ENCODE measurements around the gene COL4A2. TPM values are rescaled to one million over a fixed set of nuclear protein-coding genes. Genes with fewer than 3 reads are reported as not detected.

COL4A2 gene
- total and polyA plus RNA-seq, 5 experiments from 2014 or later = not detected

DNA sequence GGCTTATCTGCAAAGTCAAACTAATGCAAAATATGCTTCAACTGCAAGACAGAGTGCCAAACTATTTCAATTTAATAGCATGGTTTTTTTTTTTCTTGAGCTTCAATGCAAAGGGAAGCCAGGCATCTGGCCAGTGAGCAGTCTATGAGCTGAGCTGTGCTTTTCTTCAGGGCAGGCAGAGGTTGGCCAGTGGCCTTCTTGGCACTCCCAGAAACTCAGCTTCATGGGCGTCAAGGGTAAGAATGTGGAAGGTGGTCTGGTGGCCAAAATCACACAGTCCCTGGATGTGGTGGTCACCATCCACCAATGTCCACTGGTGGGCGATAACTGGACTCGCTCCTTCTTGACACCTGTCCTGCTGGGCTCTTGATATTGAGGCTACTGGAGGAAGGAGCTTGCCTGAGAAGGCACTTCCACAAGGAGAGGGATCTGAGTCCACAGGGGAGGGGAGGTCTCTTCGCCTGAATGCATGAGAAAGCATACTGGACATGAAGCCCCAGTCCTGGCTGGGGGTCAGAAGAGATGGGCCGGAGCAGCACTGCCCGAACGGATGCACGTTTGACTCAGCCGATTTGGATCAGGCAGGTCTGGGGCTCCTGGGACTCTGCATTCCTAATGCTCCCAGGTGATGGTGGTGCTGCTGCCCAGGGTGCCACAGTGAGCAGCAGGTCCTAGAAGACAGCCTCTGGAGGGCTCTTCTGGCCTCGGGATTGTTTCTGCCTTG, 17.1 kb downstream of the COL4A2 start:
- POLR2A ChIA-PET = no interaction called here
- no peak overlapping the region for H3K27ac Mint-ChIP-seq
- ATAC-seq (no peak), DNase-seq (no peak)
- peaks cover 0 to 10% (median 5%) of the 10 kb centered on the region in 4 donors for H3K4me1 Mint-ChIP-seq
- H3K4me3 Mint-ChIP-seq = no peak overlapping the region
- peaks cover 34 to 76% (median 51%) of the 10 kb centered on the region in 5 donors for H3K27me3 Mint-ChIP-seq
- H3K36me3 Mint-ChIP-seq = no peaks in the 10 kb centered on the region
- H3K9me3 Mint-ChIP-seq = peaks cover 0 to 2% (median 0%) of the 10 kb centered on the region in 9 donors

DNA sequence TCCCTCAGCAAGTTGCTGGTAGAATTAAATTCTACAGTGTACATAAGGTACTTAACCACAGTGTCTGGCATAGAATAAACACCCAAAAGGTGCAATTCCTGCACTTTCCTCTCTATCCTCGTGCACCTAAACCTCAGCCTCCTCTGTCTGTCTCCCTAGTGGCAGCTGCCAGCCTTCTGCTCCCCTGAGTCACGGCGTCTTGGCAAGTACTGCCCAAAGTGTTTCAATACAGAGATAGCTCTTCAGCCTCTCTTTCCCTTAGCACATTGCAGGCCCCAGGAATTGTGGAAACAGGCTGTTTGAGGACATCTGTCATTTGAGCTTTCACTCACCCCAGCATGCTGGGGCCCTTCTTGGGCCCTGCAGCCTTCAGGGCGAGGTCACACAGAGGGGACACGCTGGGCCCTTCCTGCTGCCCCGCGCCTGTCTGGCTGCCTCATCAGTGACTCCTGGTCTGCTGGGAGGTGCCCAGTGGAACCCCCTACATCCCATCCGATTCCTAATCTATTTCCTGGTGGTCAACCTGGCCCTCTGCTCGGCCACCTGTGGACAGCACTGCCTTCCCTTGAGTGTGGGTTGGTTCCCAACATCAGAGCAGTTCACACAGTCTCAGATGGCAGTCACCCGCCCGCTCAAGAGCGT, 19.3 kb downstream of the COL4A2 start:
- ATAC-seq = no peak
- DNase-seq = no peak
- Mint-ChIP-seq H3K27ac (no peak overlapping the region), H3K4me3 (no peak overlapping the region), H3K9me3 (peaks cover 0 to 2% (median 0%) of the 10 kb centered on the region in 9 donors), H3K27me3 (peaks cover 28 to 80% (median 50%) of the 10 kb centered on the region in 5 donors), H3K36me3 (no peaks in the 10 kb centered on the region), H3K4me1 (peaks cover 0 to 1% (median 0%) of the 10 kb centered on the region in 4 donors)
- POLR2A ChIA-PET = no interaction called here

DNA sequence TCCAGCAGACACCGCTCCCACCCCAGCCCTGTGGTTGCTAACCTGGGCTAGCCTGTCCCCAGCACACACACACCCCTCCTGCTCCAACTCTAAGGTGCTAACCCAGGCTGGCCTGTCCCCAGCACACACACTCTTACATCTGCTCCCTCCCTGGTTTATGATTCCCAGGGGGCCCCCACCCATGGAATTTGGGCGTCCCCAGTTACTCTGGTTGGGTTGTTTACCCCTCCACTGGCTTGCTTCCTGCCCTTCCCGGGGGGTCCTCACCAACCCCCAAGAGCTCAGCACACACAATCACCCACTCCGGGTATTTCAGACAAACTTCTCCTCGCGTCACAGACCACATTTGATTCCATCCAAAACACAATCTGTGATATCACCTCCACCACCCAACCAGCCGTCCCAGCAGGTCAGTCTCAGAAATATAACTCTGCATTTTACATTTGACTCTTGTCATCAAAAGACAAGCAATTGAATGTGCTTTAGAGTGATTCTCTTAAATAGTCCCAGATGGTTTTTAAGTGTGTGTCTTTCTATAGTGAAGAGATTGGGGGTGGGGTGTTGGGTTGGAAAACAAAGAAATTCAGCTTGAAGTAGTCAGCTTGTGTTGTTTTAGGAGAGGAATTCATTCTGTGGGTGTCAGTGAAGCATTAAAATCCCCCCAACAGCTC, 20.1 kb downstream of the COL4A2 start:
- Mint-ChIP-seq H3K27ac (peak overlapping the region in 1 of 10 donors; percentile 40), H3K36me3 (no peaks in the 10 kb centered on the region), H3K4me1 (peaks cover 0 to 1% (median 0%) of the 10 kb centered on the region in 4 donors), H3K4me3 (no peak overlapping the region), H3K9me3 (peaks cover 0 to 2% (median 0%) of the 10 kb centered on the region in 9 donors), H3K27me3 (peaks cover 28 to 72% (median 43%) of the 10 kb centered on the region in 5 donors)
- POLR2A ChIA-PET = no interaction called here
- DNase-seq = no peak
- no peak for ATAC-seq

DNA sequence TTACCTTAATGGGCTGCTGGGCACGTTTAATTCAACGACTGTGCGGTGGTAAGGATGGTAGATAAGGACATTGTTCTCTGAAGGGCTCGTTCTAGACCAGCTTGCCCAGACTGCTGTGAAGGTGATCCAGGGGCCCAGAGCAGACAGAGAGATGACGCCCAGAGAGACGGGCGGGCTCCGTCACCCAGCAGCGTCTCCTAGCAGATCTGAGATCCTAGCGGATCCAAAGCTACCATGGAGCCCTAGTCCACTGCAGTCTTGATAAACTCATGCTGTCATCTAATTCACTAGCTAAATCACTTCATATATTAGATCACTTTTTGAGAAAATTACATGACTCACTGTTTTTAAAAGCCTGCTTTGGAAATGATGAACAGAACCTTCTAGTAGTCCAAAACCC, 21.5 kb downstream of the COL4A2 start:
- DNase-seq = no peak
- Mint-ChIP-seq H3K27ac (no peak overlapping the region), H3K36me3 (no peaks in the 10 kb centered on the region), H3K4me1 (peaks cover 0 to 1% (median 0%) of the 10 kb centered on the region in 4 donors), H3K27me3 (peaks cover 26 to 67% (median 36%) of the 10 kb centered on the region in 5 donors), H3K9me3 (peaks cover 0 to 2% (median 0%) of the 10 kb centered on the region in 9 donors), H3K4me3 (no peak overlapping the region)
- POLR2A ChIA-PET = no interaction called here
- ATAC-seq = no peak

DNA sequence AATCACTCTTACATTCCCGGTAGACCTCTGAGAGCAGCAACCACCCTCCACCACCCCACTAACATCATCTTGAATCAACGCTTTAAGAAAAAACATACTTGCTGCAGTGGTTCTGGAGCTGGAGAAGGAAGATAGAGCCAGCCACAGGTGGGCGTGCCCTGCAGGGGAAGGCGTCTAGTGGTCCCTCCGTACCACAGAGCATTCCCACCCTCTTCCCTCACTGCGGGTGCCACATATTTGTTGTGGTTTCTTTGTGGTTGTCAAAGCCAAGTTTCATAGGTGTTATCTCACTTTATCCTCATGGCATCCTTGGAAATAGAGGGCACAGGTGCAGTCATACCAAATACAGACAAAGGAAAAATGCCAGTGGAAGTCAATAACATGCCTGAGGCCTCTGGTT, 22.2 kb downstream of the COL4A2 start:
- DNase-seq (no peak), ATAC-seq (no peak)
- H3K27me3 Mint-ChIP-seq = peaks cover 26 to 63% (median 33%) of the 10 kb centered on the region in 5 donors
- no peak overlapping the region for H3K27ac Mint-ChIP-seq
- no peaks in the 10 kb centered on the region for H3K36me3 Mint-ChIP-seq
- H3K4me1 Mint-ChIP-seq = peaks cover 0 to 1% (median 0%) of the 10 kb centered on the region in 4 donors
- H3K4me3 Mint-ChIP-seq = no peak overlapping the region
- POLR2A ChIA-PET = no interaction called here
- H3K9me3 Mint-ChIP-seq = peaks cover 0 to 2% (median 0%) of the 10 kb centered on the region in 9 donors

DNA sequence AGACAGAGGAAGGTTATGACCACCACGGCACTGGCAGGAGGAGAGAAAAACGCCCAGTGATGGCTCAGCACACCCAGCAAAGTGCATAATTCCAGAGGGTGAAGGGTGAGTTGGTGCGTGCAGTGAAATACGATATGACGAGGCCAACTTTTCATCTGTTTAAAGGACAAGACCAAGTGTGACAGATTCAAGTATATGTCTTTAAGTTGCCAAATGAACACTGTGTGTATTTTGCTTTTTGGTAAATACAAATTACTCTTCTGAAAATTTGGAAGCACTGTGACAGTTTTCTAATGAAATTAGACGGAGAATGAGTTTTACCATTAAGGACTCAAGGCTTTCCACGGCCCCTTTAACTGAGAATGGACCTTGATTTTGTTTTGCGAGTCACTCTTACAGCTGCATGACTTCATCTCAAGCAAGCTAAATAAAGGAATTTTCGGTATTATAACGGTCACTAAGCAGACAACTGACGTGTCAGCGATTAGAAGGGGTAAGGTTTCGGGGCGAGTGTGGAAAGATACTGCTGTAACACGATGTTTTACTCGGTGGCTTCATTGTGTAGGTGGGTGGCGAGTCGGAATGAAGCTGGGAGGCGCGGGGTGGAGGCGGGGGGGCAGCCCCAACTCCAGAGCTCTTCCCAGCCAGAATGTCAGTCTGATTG, 22.8 kb downstream of the COL4A2 start:
- Mint-ChIP-seq H3K27me3 (peaks cover 22 to 62% (median 28%) of the 10 kb centered on the region in 5 donors), H3K4me3 (no peak overlapping the region), H3K4me1 (peaks cover 0 to 2% (median 0%) of the 10 kb centered on the region in 4 donors), H3K9me3 (no peaks in the 10 kb centered on the region), H3K27ac (no peak overlapping the region), H3K36me3 (no peaks in the 10 kb centered on the region)
- no peak for ATAC-seq
- POLR2A ChIA-PET = no interaction called here
- no peak for DNase-seq

DNA sequence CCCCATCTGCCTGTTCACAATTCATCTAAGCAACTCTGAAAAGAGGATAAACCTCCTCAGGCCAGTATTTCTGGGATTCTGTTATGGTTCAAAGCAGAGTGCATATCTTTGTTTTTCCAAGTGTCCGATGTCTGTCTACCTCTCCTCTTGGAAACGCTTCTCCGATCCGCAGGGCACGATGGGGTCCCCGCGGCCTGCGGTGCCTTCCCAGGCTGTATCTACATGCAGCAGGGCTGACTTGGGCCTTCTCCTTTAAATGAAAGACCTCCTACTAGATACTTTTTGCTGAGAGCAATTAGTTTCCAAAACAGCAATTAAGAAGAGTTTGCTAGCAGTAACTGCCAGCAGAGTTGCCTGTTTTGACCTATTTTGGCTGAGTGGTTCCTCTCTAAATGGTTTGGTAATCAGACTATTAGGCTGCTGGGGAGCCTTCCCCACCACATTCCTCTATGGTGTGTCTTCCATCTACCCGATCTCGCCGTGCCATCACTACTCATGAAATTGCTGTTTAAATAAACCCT, 23.5 kb downstream of the COL4A2 start:
- ATAC-seq (no peak), DNase-seq (no peak)
- no peaks in the 10 kb centered on the region for H3K9me3 Mint-ChIP-seq
- POLR2A ChIA-PET = no interaction called here
- H3K36me3 Mint-ChIP-seq = no peaks in the 10 kb centered on the region
- H3K27me3 Mint-ChIP-seq = peaks cover 18 to 63% (median 22%) of the 10 kb centered on the region in 5 donors
- no peak overlapping the region for H3K27ac Mint-ChIP-seq
- peaks cover 0 to 4% (median 0%) of the 10 kb centered on the region in 4 donors for H3K4me1 Mint-ChIP-seq
- no peak overlapping the region for H3K4me3 Mint-ChIP-seq

DNA sequence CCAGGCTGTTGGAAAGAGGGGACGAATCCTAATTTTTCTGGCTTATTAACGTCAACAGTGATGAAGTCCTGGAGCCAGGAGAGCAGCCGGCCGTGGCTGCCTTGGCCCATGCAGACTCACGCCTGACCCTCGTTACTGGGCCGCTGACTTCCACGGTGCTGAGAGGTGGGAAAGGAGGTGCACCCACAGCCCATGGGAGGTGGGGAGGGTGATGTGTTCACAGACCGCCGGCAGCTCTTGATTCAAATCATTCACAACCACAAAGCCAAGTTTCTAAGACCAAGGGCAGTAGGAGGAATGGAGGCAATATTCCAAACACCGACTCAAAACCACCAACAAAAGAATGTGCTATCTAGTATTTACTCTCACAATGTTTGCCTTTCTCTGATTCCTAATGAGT, 24.3 kb downstream of the COL4A2 start:
- ATAC-seq = no peak
- no peaks in the 10 kb centered on the region for H3K9me3 Mint-ChIP-seq

DNA sequence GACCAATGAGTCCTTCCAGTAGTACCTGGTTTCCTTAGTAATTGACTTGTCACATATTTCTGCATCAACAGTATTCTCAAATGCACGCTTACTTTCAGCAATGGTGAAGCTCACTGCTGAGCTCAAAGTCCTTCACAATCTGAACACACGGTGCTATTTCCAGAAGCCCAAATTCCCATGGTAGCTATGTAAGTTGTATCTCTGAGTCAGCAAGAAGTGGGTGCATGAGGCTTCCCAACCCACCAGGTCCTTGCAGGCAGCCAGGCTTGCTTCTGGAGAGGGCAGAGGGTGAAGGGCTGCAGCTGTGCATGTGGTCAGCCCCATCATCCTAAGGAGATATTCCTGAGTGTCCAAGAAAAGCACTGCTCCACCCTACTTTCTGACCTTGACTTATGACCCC, 25.7 kb downstream of the COL4A2 start:
- H3K36me3 Mint-ChIP-seq = no peaks in the 10 kb centered on the region

More for the DNA sequence above, 24.3 kb downstream of the COL4A2 start:
- no peak for DNase-seq
- Mint-ChIP-seq H3K36me3 (no peaks in the 10 kb centered on the region), H3K4me1 (peaks cover 0 to 4% (median 0%) of the 10 kb centered on the region in 4 donors), H3K4me3 (no peak overlapping the region), H3K27ac (no peak overlapping the region), H3K27me3 (peaks cover 15 to 65% (median 18%) of the 10 kb centered on the region in 5 donors)
- POLR2A ChIA-PET = no interaction called here

DNA sequence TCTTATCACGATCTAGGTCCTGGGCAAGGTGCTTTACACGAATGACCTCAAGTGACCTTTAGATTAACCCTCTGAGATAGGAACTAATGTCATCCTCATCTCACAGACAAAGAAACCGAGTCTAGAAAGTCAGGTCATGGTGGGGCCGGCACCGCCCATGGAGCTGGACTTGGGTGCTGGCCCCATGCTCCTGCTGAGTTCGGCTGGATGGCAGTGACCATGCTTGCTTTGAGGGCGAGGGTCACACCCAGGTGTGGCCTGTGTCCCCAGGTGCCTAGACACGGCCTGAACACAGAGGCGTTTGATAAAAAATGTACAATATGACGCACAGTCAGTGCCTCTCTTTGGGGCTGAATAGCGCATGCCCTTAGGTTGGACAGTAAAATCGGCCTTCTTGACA, 26.8 kb downstream of the COL4A2 start:
- no peak overlapping the region for H3K27ac Mint-ChIP-seq
- H3K9me3 Mint-ChIP-seq = no peaks in the 10 kb centered on the region
- H3K27me3 Mint-ChIP-seq = peaks cover 9 to 53% (median 15%) of the 10 kb centered on the region in 5 donors
- no peak for ATAC-seq
- peaks cover 0 to 8% (median 3%) of the 10 kb centered on the region in 4 donors for H3K4me1 Mint-ChIP-seq
- H3K4me3 Mint-ChIP-seq = no peak overlapping the region
- DNase-seq = no peak
- H3K36me3 Mint-ChIP-seq = no peaks in the 10 kb centered on the region
- POLR2A ChIA-PET = no interaction called here

More for the DNA sequence above, 25.7 kb downstream of the COL4A2 start:
- no peaks in the 10 kb centered on the region for H3K9me3 Mint-ChIP-seq
- ATAC-seq (no peak), DNase-seq (no peak)
- H3K27ac Mint-ChIP-seq = no peak overlapping the region
- no peak overlapping the region for H3K4me3 Mint-ChIP-seq
- POLR2A ChIA-PET = no interaction called here
- H3K27me3 Mint-ChIP-seq = peaks cover 8 to 53% (median 11%) of the 10 kb centered on the region in 5 donors
- peaks cover 0 to 3% (median 0%) of the 10 kb centered on the region in 4 donors for H3K4me1 Mint-ChIP-seq

DNA sequence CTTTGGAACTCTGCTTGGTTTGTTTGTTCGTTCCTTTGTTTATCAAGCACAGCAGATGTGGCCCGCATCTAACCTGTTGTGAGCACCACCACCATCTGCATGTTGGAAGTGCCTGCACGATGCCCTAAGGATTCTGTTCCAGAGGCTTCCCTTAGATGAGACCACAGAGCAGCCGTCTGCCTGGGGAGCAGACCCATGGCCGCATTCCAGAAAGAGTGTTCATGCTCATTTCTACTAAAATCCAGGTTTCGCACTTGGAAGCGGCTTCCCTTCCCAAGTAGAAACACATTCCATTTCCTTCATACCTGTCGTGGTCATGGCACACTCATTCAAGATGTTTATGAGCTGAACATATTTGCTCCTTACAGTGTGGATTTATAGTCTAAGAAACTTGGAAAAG, 27.2 kb downstream of the COL4A2 start:
- H3K4me3 Mint-ChIP-seq = no peak overlapping the region
- POLR2A ChIA-PET = no interaction called here
- DNase-seq (no peak), ATAC-seq (no peak)
- no peaks in the 10 kb centered on the region for H3K9me3 Mint-ChIP-seq
- H3K27ac Mint-ChIP-seq = no peak overlapping the region
- H3K27me3 Mint-ChIP-seq = peaks cover 11 to 51% (median 18%) of the 10 kb centered on the region in 5 donors
- peaks cover 0 to 13% (median 6%) of the 10 kb centered on the region in 4 donors for H3K4me1 Mint-ChIP-seq
- no peaks in the 10 kb centered on the region for H3K36me3 Mint-ChIP-seq

DNA sequence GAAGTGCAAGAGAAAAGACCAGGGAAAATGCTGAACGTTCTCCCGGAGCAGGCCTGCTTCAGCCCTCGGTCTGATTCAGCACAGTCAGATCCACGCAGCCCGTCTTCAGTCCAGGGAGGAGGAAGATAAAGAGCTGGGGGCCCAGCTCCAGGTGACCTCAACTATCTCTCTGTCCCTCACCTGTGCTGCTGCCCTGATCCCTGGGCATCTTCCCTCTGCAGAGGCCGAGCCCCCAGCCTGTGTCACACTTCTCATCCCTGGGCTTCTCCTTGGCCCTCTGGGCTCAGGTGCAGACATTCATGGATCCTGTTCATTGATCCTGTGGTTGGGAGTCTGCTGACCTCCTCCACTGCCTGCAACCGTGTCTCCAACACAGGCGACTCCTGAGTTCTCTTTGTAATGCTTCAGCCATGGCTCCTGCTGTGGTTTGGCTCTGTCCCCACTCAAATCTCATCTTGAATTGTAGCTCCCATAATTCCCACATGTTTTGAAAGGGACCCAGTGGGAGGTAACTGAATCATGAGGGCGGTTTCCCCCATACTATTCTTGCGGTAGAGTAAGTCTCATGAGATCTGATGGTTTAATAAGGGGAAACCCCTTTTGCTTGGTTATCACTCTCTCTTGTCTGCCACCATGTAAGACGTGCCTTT, 27.9 kb downstream of the COL4A2 start:
- no peaks in the 10 kb centered on the region for H3K36me3 Mint-ChIP-seq
- DNase-seq (no peak), ATAC-seq (no peak)
- peak overlapping the region in 1 of 10 donors; percentile 3 for H3K27ac Mint-ChIP-seq
- peaks cover 9 to 44% (median 20%) of the 10 kb centered on the region in 5 donors for H3K27me3 Mint-ChIP-seq
- POLR2A ChIA-PET = no interaction called here
- no peaks in the 10 kb centered on the region for H3K9me3 Mint-ChIP-seq
- H3K4me3 Mint-ChIP-seq = no peak overlapping the region
- H3K4me1 Mint-ChIP-seq = peaks cover 5 to 20% (median 9%) of the 10 kb centered on the region in 4 donors
